Endothelial cell of umbilical vein (primary cell): ENCODE results near the gene NUTF2. TPM values are rescaled to one million over a fixed set of nuclear protein-coding genes. Genes with fewer than 3 reads are reported as not detected.
A peak's percentile ranks its signal among the peaks of the same experiment; 100 is the strongest.

ENCODE experiments used
- BruUV-seq: library from RNA; stranded (reverse); fragments of 400-500 nt; replicated peaks from 2 replicates; lab custom pipeline; 2021; lab: Mats Ljungman, UMichigan
- CTCF ChIA-PET: fragments of 300-600, 350-600 bp; sonication (Branson Sonifier 250); formaldehyde crosslinking; loops from one replicate; lab custom pipeline; 2021; ENCODE audit warnings: antibody characterized with exemption, inconsistent platforms; lab: Charles Lee
- POLR2A ChIA-PET: fragments of 300-600, 350-600 bp; sonication (Branson Sonifier 250); formaldehyde crosslinking; loops from one replicate; lab custom pipeline; 2021; ENCODE audit warnings: antibody characterized with exemption, inconsistent platforms; lab: Charles Lee
- DNase-seq: peaks from one replicate; pipeline ENCODE4 v3.0.0-alpha.2; 2011; ENCODE audit warnings: low read depth, low spot score
- FAIRE-seq: peaks from 2 replicates; lab custom pipeline; 2011; peaks lifted over from hg19 to GRCh38; lab: Jason Lieb, UNC
- H2AFZ ChIP-seq: 2 replicates; pipeline ENCODE4 v1.6.0; 2012; ENCODE audit warnings: low read depth, low read length, control low read depth, inconsistent platforms
- H3K27ac ChIP-seq: 2 replicates; pipeline ENCODE4 v1.5.1; 2011; ENCODE audit warnings: low read depth, mild to moderate bottlenecking, control low read depth, low read length, moderate library complexity; ENCODE audit not compliant: insufficient read depth
- H3K27me3 ChIP-seq, 2 experiments: 2 replicates each; pipeline versions ENCODE4 v1.6.0 to v1.6.1; 2011; ENCODE audit warnings: low read length in 2 of 2, mixed read lengths in 1 of 2; ENCODE audit not compliant: control insufficient read depth in 2 of 2, insufficient read depth in 2 of 2
- H3K36me3 ChIP-seq, 2 experiments: 2 replicates in 1 of 2; 3 replicates in 1 of 2; pipeline ENCODE4 v1.5.1; 2011; ENCODE audit warnings: low read length in 2 of 2, mild to moderate bottlenecking in 1 of 2, moderate library complexity in 1 of 2; ENCODE audit not compliant: control insufficient read depth in 2 of 2, insufficient read depth in 2 of 2; ENCODE audit errors: extremely low read depth in 1 of 2
- H3K4me1 ChIP-seq: 3 replicates; pipeline ENCODE4 v1.5.1; 2011; ENCODE audit warnings: mild to moderate bottlenecking, low read length; ENCODE audit not compliant: control insufficient read depth, insufficient read depth; ENCODE audit errors: extremely low read depth
- H3K4me2 ChIP-seq: 2 replicates; pipeline ENCODE4 v1.6.1; 2011; ENCODE audit warnings: low read length, control low read depth, mixed read lengths; ENCODE audit not compliant: insufficient read depth
- H3K4me3 ChIP-seq, 3 experiments: fragments of 200-600 bp in 1 of 3; sonication (generic), shearing (Covaris generic) in 1 of 3; replicated peaks in 1 of 3; 2 replicates each; pipeline ENCODE4 v1.5.1; 2011 to 2016; ENCODE audit warnings: control low read depth in 3 of 3, low read length in 3 of 3, mild to moderate bottlenecking in 2 of 3, inconsistent platforms in 1 of 3, low read depth in 1 of 3, moderate library complexity in 1 of 3; ENCODE audit not compliant: insufficient read depth in 1 of 3
- H3K79me2 ChIP-seq: 2 replicates; pipeline ENCODE4 v1.6.0; 2012; ENCODE audit warnings: low read length, inconsistent platforms; ENCODE audit not compliant: control insufficient read depth, insufficient read depth
- H3K9ac ChIP-seq: replicated peaks from 2 replicates; pipeline ENCODE3; 2011; ENCODE audit warnings: low read length, control low read depth; ENCODE audit not compliant: insufficient read depth; ENCODE audit errors: extremely low read depth
- H3K9me1 ChIP-seq: replicated peaks from 3 replicates; pipeline ENCODE4 v1.6.0; 2011; ENCODE audit warnings: mild to moderate bottlenecking, low read length; ENCODE audit not compliant: control insufficient read depth, insufficient read depth; ENCODE audit errors: extremely low read depth
- H3K9me3 ChIP-seq: replicated peaks from 2 replicates; pipeline ENCODE4 v1.5.1; 2012; ENCODE audit warnings: low read length, inconsistent platforms; ENCODE audit not compliant: control insufficient read depth, insufficient read depth
- H4K20me1 ChIP-seq: replicated peaks from 2 replicates; pipeline ENCODE3; 2011; ENCODE audit warnings: mild to moderate bottlenecking, low read length; ENCODE audit not compliant: control insufficient read depth, insufficient read depth; ENCODE audit errors: extremely low read depth
- CTCF ChIP-seq, 2 donors: IDR thresholded peaks; 1 replicate in 1 of 2; 2 replicates in 1 of 2; pipeline ENCODE4 v1.5.1; 2011; ENCODE audit warnings: low read length in 2 of 2, mild to moderate bottlenecking in 2 of 2, moderate library complexity in 2 of 2, control low read depth in 1 of 2, inconsistent platforms in 1 of 2, low read depth in 1 of 2; ENCODE audit not compliant: insufficient read depth in 1 of 2; ENCODE audit errors: extremely low read depth in 1 of 2
- EZH2 ChIP-seq: IDR thresholded peaks from 2 replicates; pipeline ENCODE4 v1.6.1; 2012; ENCODE audit warnings: borderline replicate concordance, low read depth, mild to moderate bottlenecking, moderate library complexity, low read length, inconsistent platforms; ENCODE audit not compliant: severe bottlenecking
- FOS ChIP-seq: IDR thresholded peaks from 2 replicates; pipeline ENCODE4 v1.6.1; 2011; ENCODE audit warnings: mild to moderate bottlenecking, low read length, moderate library complexity, borderline replicate concordance; ENCODE audit not compliant: insufficient read depth
- JUN ChIP-seq: IDR thresholded peaks from 2 replicates; pipeline ENCODE4 v1.6.1; 2011; ENCODE audit warnings: borderline replicate concordance, low read depth; ENCODE audit not compliant: insufficient read length, insufficient read depth
- MYC ChIP-seq: IDR thresholded peaks from one replicate; pipeline ENCODE4 v1.6.1; 2011; ENCODE audit warnings: mild to moderate bottlenecking, low read depth, low read length
- POLR2A ChIP-seq: IDR thresholded peaks from 2 replicates; pipeline ENCODE4 v1.6.1; 2012; ENCODE audit warnings: low read depth, mild to moderate bottlenecking, control low read depth, low read length
- POLR2AphosphoS5 ChIP-seq: IDR thresholded peaks from 2 replicates; pipeline ENCODE4 v1.6.1; 2012; ENCODE audit warnings: low read depth, mild to moderate bottlenecking, control low read depth, low read length, moderate library complexity; ENCODE audit not compliant: insufficient read depth
- dilution Hi-C: fragments of 300-500 bp; cut with MboI; formaldehyde crosslinking; loops from one replicate; pipeline ENCODE4 v1.15.0; 2019; ENCODE audit warnings: low sequenced_read_pairs; ENCODE audit not compliant: extremely low pct_ligation_motif_present
- intact Hi-C: fragments of 100-400 bp; cut with micrococcal nuclease; formaldehyde crosslinking; loops from one replicate; pipeline ENCODE4 v1.10.0; 2022
- polyA plus RNA-seq, 4 experiments: library from polyadenylated mRNA; depleted of rRNA in 3 of 4; stranded (reverse) in 3 of 4; unstranded in 1 of 4; fragments of >200 nt; gene quantifications; 2 replicates each; pipeline versions ENCODE4 v1.2.1 to v1.2.3, GENCODE V29; 2011 to 2012; ENCODE audit warnings: missing spikeins in 1 of 4
- total RNA-seq: library from RNA; stranded (reverse); gene quantifications from 2 replicates; pipeline ENCODE4 v1.2.3, GENCODE V29; 2021

The NUTF2 gene
- total and polyA plus RNA-seq, 2 donors (not counting 3 experiments of a cell fraction or from before 2014, with no cell fraction given), result 208 to 273 TPM

DNA sequence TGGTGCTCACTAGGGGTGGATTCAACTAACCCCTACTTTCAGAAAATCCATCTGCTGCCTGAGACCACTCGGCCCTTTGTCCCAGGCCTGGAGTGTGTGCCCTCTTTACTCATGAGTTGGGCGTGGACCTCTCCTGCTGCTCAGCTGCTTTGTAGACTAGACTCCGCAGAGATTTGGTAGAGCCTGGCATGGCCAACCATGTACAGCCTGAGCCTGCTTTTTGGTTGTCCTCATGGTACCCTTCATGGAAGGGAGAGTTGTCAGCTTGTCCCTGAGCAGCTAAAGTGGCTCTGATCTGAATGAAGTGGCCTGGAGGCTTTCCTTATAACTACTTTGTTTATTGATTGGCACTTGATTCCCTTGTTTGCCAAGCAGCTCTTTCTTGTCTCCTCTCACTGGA, 27.6 kb downstream of the NUTF2 start:
- Histone ChIP-seq H3K27ac (no peak overlapping the region), H2AFZ (no peak overlapping the region), H3K36me3 (peaks cover 21 to 49% of the 10 kb centered on the region in 2 experiments), H4K20me1 (no peaks in the 10 kb centered on the region), H3K4me2 (peak overlapping the region; percentile 79), H3K27me3 (no peaks in the 10 kb centered on the region), H3K4me1 (peaks cover 15% of the 10 kb centered on the region), H3K4me3 (peak overlapping the region in 1 of 3 experiments; percentile 79), H3K9ac (peak overlapping the region; percentile 91), H3K9me3 (no peaks in the 10 kb centered on the region), H3K79me2 (peaks cover 35% of the 10 kb centered on the region), H3K9me1 (no peaks in the 10 kb centered on the region)
- POLR2A ChIA-PET, result no interaction called here
- no peak for FAIRE-seq
- CTCF ChIA-PET, result interaction anchor here (0.7 to 3.2 kb wide), 4 partner anchors 9 to 68 kb away, joined by 3 to 18 read pairs (median 4); no protein-coding TSS in a partner anchor
- dilution Hi-C loops (no loop called here), intact Hi-C loops (no loop called here)
- no peak for DNase-seq
- TF ChIP-seq MYC, result no peak
- TF ChIP-seq JUN, result no peak
- TF ChIP-seq CTCF (IDR thresholded peaks at IDR 0.05; ENCODE audit: extremely low read depth in 1 of 2, insufficient read depth in 1 of 2, low read depth in 1 of 2, low read length in 2 of 2), result no peak
- no peak for TF ChIP-seq EZH2
- no peak for TF ChIP-seq POLR2A
- no peak for TF ChIP-seq POLR2AphosphoS5
- no peak for TF ChIP-seq FOS
- BruUV-seq, result no TSS peak
